ENCODE results near the gene NCS1.

NCS1 gene

GRCh38 chr9:130267930-130268329 is 95.7 kb downstream of the NCS1 start:
- Histone ChIP-seq H3K4me2 (ENCODE audit: low read depth, low read length, poor library complexity, severe bottlenecking) (no peak overlapping the region), H2AFZ (ENCODE audit: low read length) (no peak overlapping the region)

GRCh38 chr9:130268521-130269211 is 96.5 kb downstream of the NCS1 start:
- no peak overlapping the region for H3K4me2 ChIP-seq (ENCODE audit: low read depth, low read length, poor library complexity, severe bottlenecking)
- H2AFZ ChIP-seq (ENCODE audit: low read length), result no peak overlapping the region
- no peak overlapping the region for H3K9ac ChIP-seq (ENCODE audit: low read depth, low read length, poor library complexity, severe bottlenecking)
- H3K79me2 ChIP-seq (ENCODE audit: insufficient read depth, low read length), result no peaks in the 10 kb centered on the region
- H3K27me3 ChIP-seq (ENCODE audit: insufficient read depth, low read length, poor library complexity, severe bottlenecking), result no peaks in the 10 kb centered on the region
- no peak overlapping the region for H3K4me3 ChIP-seq (ENCODE audit: low read length, poor library complexity, severe bottlenecking)
- no peaks in the 10 kb centered on the region for H3K36me3 ChIP-seq (ENCODE audit: insufficient read depth, low read length)
- no peaks in the 10 kb centered on the region for H3K4me1 ChIP-seq (ENCODE audit: insufficient read depth, low read length, poor library complexity, severe bottlenecking)
- H3F3A ChIP-seq (ENCODE audit: low read depth), result no peaks in the 10 kb centered on the region
- H3K9me3 ChIP-seq (ENCODE audit: insufficient read depth, low read depth, low read length), result no peaks in the 10 kb centered on the region
- no peaks in the 10 kb centered on the region for H3K9me2 ChIP-seq (replicated peaks; ENCODE audit: low read depth, low read length)
- no peaks in the 10 kb centered on the region for H4K20me1 ChIP-seq (ENCODE audit: insufficient read depth, low read length, poor library complexity, severe bottlenecking)
- TF ChIP-seq CTCF (conservative IDR thresholded peaks at IDR 0.05; ENCODE audit: low read length) (no peak), EZH2phosphoT487 (IDR thresholded peaks at IDR 0.05; ENCODE audit: borderline replicate concordance) (no peak)

More at GRCh38 chr9:130267930-130268329, 95.7 kb downstream of the NCS1 start:
- no peak for TF ChIP-seq EZH2phosphoT487 (IDR thresholded peaks at IDR 0.05; ENCODE audit: borderline replicate concordance)
- no peak for TF ChIP-seq CTCF (conservative IDR thresholded peaks at IDR 0.05; ENCODE audit: low read length)
- Histone ChIP-seq H3K79me2 (ENCODE audit: insufficient read depth, low read length) (no peaks in the 10 kb centered on the region), H3F3A (ENCODE audit: low read depth) (no peaks in the 10 kb centered on the region), H3K36me3 (ENCODE audit: insufficient read depth, low read length) (no peaks in the 10 kb centered on the region), H4K20me1 (ENCODE audit: insufficient read depth, low read length, poor library complexity, severe bottlenecking) (no peaks in the 10 kb centered on the region), H3K27me3 (ENCODE audit: insufficient read depth, low read length, poor library complexity, severe bottlenecking) (no peaks in the 10 kb centered on the region), H3K4me1 (ENCODE audit: insufficient read depth, low read length, poor library complexity, severe bottlenecking) (no peaks in the 10 kb centered on the region), H3K9ac (ENCODE audit: low read depth, low read length, poor library complexity, severe bottlenecking) (no peak overlapping the region), H3K4me3 (ENCODE audit: low read length, poor library complexity, severe bottlenecking) (no peak overlapping the region), H3K9me2 (replicated peaks; ENCODE audit: low read depth, low read length) (no peaks in the 10 kb centered on the region), H3K9me3 (ENCODE audit: insufficient read depth, low read depth, low read length) (no peaks in the 10 kb centered on the region)

GRCh38 chr9:130271473-130271872 is 99.3 kb downstream of the NCS1 start:
- Histone ChIP-seq H3K4me1 (ENCODE audit: insufficient read depth, low read length, poor library complexity, severe bottlenecking) (no peaks in the 10 kb centered on the region), H3F3A (ENCODE audit: low read depth) (no peaks in the 10 kb centered on the region), H4K20me1 (ENCODE audit: insufficient read depth, low read length, poor library complexity, severe bottlenecking) (no peaks in the 10 kb centered on the region), H3K4me3 (ENCODE audit: low read length, poor library complexity, severe bottlenecking) (no peak overlapping the region), H3K9me3 (ENCODE audit: insufficient read depth, low read depth, low read length) (no peaks in the 10 kb centered on the region), H3K9me2 (replicated peaks; ENCODE audit: low read depth, low read length) (no peaks in the 10 kb centered on the region), H3K4me2 (ENCODE audit: low read depth, low read length, poor library complexity, severe bottlenecking) (no peak overlapping the region), H3K9ac (ENCODE audit: low read depth, low read length, poor library complexity, severe bottlenecking) (no peak overlapping the region), H3K79me2 (ENCODE audit: insufficient read depth, low read length) (no peaks in the 10 kb centered on the region), H3K36me3 (ENCODE audit: insufficient read depth, low read length) (no peaks in the 10 kb centered on the region), H2AFZ (ENCODE audit: low read length) (no peak overlapping the region), H3K27me3 (ENCODE audit: insufficient read depth, low read length, poor library complexity, severe bottlenecking) (no peaks in the 10 kb centered on the region)
- TF ChIP-seq EZH2phosphoT487 (IDR thresholded peaks at IDR 0.05; ENCODE audit: borderline replicate concordance) (no peak), CTCF (conservative IDR thresholded peaks at IDR 0.05; ENCODE audit: low read length) (no peak)

Measured in Loucy (cell line).